ENCODE data around the gene HCRTR2. TPM values are rescaled to one million over a fixed set of nuclear protein-coding genes. Genes with fewer than 3 reads are reported as not detected.
"Not testable (repeated sequence)": the region's sequence is repeated elsewhere in the genome, so short reads cannot be mapped to it uniquely, and the experiment has no call there.

HCRTR2 gene
- total RNA-seq, 1 experiment from 2014 or later = not detected

DNA sequence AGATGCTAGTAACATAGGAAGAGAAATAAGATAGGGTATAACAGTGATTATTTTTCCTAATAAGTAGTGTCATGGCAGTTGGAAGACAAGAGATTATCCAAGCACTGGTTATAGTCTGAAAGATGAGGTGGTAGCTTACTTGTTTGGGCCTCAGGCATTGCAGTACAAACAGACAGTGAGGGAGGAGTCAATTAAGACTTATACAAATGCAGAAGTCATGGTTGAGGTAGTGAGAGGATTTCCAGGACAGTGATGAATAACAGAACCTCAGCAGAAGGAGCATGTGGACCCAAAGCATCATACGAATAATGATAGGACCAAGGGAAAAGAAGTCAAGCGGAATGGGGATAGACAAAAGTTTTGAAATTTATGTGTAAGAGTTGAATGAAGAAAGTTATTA is 53.5 kb downstream of the HCRTR2 start:
- intact Hi-C loops (cut with micrococcal nuclease) = no loop called here
- H3K9me3 ChIP-seq (ENCODE audit: low read length) = no peaks in the 10 kb centered on the region
- DNase-seq = no peak
- H3K4me3 ChIP-seq (ENCODE audit: low read length) = no peak overlapping the region
- no peaks in the 10 kb centered on the region for H3K79me2 ChIP-seq (ENCODE audit: low read length)
- H3K4me1 ChIP-seq (ENCODE audit: insufficient read depth, low read length) = no peaks in the 10 kb centered on the region
- no peaks in the 10 kb centered on the region for H3K36me3 ChIP-seq (ENCODE audit: low read depth, low read length)
- no peak overlapping the region for H3K27ac ChIP-seq (ENCODE audit: low read length)
- H3K4me2 ChIP-seq (ENCODE audit: low read length) = no peak overlapping the region
- H3K9ac ChIP-seq (ENCODE audit: low read length) = no peak overlapping the region
- ATAC-seq = no peak
- H2AFZ ChIP-seq (ENCODE audit: low read length) = no peak overlapping the region
- no peaks in the 10 kb centered on the region for H3F3A ChIP-seq (ENCODE audit: low read length, unreplicated experiment)
- H3K27me3 ChIP-seq (ENCODE audit: low read length) = peaks cover 11% of the 10 kb centered on the region; the same call in 1 of the 2 replicates
- no peak for TF ChIP-seq EZH2phosphoT487 (IDR thresholded peaks at IDR 0.05; ENCODE audit: borderline replicate concordance, low read length)
- no peak for TF ChIP-seq EZH2 (IDR thresholded peaks at IDR 0.05; ENCODE audit: low read length, unreplicated experiment)
- TF ChIP-seq, protein P1, sequence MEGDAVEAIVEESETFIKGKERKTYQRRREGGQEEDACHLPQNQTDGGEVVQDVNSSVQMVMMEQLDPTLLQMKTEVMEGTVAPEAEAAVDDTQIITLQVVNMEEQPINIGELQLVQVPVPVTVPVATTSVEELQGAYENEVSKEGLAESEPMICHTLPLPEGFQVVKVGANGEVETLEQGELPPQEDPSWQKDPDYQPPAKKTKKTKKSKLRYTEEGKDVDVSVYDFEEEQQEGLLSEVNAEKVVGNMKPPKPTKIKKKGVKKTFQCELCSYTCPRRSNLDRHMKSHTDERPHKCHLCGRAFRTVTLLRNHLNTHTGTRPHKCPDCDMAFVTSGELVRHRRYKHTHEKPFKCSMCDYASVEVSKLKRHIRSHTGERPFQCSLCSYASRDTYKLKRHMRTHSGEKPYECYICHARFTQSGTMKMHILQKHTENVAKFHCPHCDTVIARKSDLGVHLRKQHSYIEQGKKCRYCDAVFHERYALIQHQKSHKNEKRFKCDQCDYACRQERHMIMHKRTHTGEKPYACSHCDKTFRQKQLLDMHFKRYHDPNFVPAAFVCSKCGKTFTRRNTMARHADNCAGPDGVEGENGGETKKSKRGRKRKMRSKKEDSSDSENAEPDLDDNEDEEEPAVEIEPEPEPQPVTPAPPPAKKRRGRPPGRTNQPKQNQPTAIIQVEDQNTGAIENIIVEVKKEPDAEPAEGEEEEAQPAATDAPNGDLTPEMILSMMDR (conservative IDR thresholded peaks at IDR 0.05; ENCODE audit: low read depth, low read length) = no peak
- ChIA-PET POLR2A (ENCODE audit: unreplicated experiment) (no interaction called here), CTCF (no interaction called here)
- no peaks in the 10 kb centered on the region for H4K20me1 ChIP-seq (ENCODE audit: low read length)
- no peaks in the 10 kb centered on the region for H3K9me2 ChIP-seq (replicated peaks; ENCODE audit: low read length)
- no TSS peak for BruUV-seq (replicated peaks)

DNA sequence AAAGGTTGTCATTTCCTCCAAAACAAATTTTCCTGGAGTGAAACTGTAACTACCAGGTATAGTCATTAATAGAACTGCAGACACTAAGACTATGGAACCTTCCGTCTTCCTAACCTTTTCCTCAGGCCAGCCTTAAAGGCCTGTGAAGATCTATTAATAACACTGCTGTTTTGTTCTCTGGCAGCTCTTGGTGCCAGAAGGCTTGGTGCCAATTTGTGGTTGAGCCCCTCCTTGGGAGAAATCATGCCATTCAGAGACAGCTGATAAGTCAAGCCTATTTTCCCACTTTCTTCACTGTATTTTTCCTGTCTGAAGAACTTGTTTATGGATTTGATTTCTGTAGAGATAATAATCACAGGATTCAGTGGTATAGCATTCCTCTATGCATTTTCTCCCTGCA is 64.8 kb downstream of the HCRTR2 start:
- H3F3A ChIP-seq (ENCODE audit: low read length, unreplicated experiment) = no peaks in the 10 kb centered on the region
- no peak overlapping the region for H2AFZ ChIP-seq (ENCODE audit: low read length)
- no peak overlapping the region for H3K9ac ChIP-seq (ENCODE audit: low read length)
- ATAC-seq = no peak
- intact Hi-C loops (cut with micrococcal nuclease) = loop anchor here (2.0 kb wide), 1 partner anchor 522 kb away; no protein-coding TSS in a partner anchor
- H3K4me3 ChIP-seq (ENCODE audit: low read length) = no peak overlapping the region
- TF ChIP-seq, protein P1 (conservative IDR thresholded peaks at IDR 0.05; ENCODE audit: low read depth, low read length) = no peak
- no peak for TF ChIP-seq EZH2 (IDR thresholded peaks at IDR 0.05; ENCODE audit: low read length, unreplicated experiment)
- TF ChIP-seq EZH2phosphoT487 (IDR thresholded peaks at IDR 0.05; ENCODE audit: borderline replicate concordance, low read length) = no peak
- H4K20me1 ChIP-seq (ENCODE audit: low read length) = no peaks in the 10 kb centered on the region
- POLR2A ChIA-PET (ENCODE audit: unreplicated experiment) = no interaction called here
- H3K27ac ChIP-seq (ENCODE audit: low read length) = no peak overlapping the region
- peak; percentile 16 for DNase-seq
- CTCF ChIA-PET = interaction anchor here (0.6 kb wide), 1 partner anchor 156 kb away, joined by 4 read pairs; no protein-coding TSS in a partner anchor
- H3K9me2 ChIP-seq (replicated peaks; ENCODE audit: low read length) = no peaks in the 10 kb centered on the region
- no peaks in the 10 kb centered on the region for H3K36me3 ChIP-seq (ENCODE audit: low read depth, low read length)
- no peaks in the 10 kb centered on the region for H3K79me2 ChIP-seq (ENCODE audit: low read length)
- H3K27me3 ChIP-seq (ENCODE audit: low read length) = no peaks in the 10 kb centered on the region
- no peaks in the 10 kb centered on the region for H3K9me3 ChIP-seq (ENCODE audit: low read length)
- H3K4me1 ChIP-seq (ENCODE audit: insufficient read depth, low read length) = no peaks in the 10 kb centered on the region
- H3K4me2 ChIP-seq (ENCODE audit: low read length) = no peak overlapping the region
- no TSS peak for BruUV-seq (replicated peaks)

DNA sequence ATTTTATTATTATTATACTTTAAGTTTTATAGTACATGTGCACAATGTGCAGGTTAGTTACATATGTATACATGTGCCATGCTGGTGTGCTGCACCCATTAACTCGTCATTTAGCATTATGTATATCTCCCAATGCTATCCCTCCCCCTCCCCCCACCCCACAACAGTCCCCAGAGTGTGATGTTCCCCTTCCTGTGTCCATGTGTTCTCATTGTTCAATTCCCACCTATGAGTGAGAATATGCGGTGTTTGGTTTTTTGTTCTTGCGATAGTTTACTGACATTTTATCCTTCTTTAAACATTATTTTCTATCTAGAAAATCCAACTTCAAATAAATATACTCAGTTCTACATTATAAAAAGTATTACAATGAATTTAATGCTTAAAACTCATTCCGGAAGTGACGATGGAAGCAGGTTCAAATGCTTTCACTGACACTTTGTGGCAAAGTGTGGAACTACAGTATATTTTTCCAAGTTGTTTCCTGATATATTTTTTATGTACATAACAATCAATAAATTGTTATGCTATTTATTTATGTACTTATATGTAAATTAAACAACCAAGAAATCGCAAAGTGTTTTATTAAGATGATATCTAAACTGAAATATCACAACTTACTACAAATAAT is 66.8 kb downstream of the HCRTR2 start:
- POLR2A ChIA-PET (ENCODE audit: unreplicated experiment); ATAC-seq; H3K9me2 ChIP-seq (replicated peaks; ENCODE audit: low read length); H3K9ac ChIP-seq (ENCODE audit: low read length); H3K4me2 ChIP-seq (ENCODE audit: low read length); H3K79me2 ChIP-seq (ENCODE audit: low read length); H4K20me1 ChIP-seq (ENCODE audit: low read length); H3K4me1 ChIP-seq (ENCODE audit: insufficient read depth, low read length); BruUV-seq (replicated peaks); H3F3A ChIP-seq (ENCODE audit: low read length, unreplicated experiment); H3K27ac ChIP-seq (ENCODE audit: low read length); H2AFZ ChIP-seq (ENCODE audit: low read length); H3K9me3 ChIP-seq (ENCODE audit: low read length); H3K4me3 ChIP-seq (ENCODE audit: low read length); H3K27me3 ChIP-seq (ENCODE audit: low read length); CTCF ChIA-PET; H3K36me3 ChIP-seq (ENCODE audit: low read depth, low read length): not testable (repeated sequence)
- intact Hi-C loops (cut with micrococcal nuclease) = loop anchor here (5.0 kb wide), 3 partner anchors 174 to 1254 kb away; no protein-coding TSS in a partner anchor
- TF ChIP-seq, protein P1 (conservative IDR thresholded peaks at IDR 0.05; ENCODE audit: low read depth, low read length) = peak; percentile 78
- peak; percentile 54 for DNase-seq
